GM18526 (cell line): ENCODE results near the gene ANO1.

Source experiments
- POLR2A ChIP-seq: IDR thresholded peaks from 3 replicates; pipeline ENCODE4 v1.6.1; 2011; ENCODE audit not compliant: insufficient read length; ENCODE audit errors: extremely low read depth

The ANO1 gene

GRCh38 chr11:70046089-70046488 is 32.0 kb upstream of the ANO1 start:
- TF ChIP-seq POLR2A: no peak

- TF ChIP-seq POLR2A: no peak
Observed at GRCh38 chr11:70048279-70049024, 29.7 kb upstream of the ANO1 start.

GRCh38 chr11:70049045-70049444 is 29.1 kb upstream of the ANO1 start:
- no peak for TF ChIP-seq POLR2A

GRCh38 chr11:70050243-70050642 is 27.9 kb upstream of the ANO1 start:
- TF ChIP-seq POLR2A: no peak

DNA sequence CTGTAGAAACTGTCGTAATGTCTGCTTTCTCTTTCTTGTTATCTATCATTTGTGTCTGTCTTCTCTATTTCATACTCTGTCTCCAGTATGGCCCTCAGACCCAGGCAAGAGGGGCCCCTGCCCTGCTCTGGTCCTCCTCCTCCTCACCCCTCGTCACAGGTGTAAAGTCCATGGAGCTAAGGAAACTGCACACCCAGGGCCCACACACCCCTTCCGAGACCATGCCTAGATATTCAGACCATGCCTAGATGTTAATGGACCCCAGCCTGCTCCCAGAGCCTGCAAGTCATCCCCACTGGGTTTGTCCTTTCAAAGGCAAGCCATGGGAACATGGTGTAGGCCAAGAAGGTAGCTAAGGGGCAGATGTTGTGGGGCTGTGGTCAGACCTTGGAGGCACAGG is 24.1 kb upstream of the ANO1 start:
- no peak for TF ChIP-seq POLR2A

- TF ChIP-seq POLR2A: no peak
Observed at GRCh38 chr11:70055444-70055843, 22.7 kb upstream of the ANO1 start.

GRCh38 chr11:70057080-70057479 is 21.0 kb upstream of the ANO1 start:
- TF ChIP-seq POLR2A: no peak

GRCh38 chr11:70059971-70060370 is 18.1 kb upstream of the ANO1 start:
- no peak for TF ChIP-seq POLR2A

GRCh38 chr11:70060611-70061293 is 17.4 kb upstream of the ANO1 start:
- no peak for TF ChIP-seq POLR2A

DNA sequence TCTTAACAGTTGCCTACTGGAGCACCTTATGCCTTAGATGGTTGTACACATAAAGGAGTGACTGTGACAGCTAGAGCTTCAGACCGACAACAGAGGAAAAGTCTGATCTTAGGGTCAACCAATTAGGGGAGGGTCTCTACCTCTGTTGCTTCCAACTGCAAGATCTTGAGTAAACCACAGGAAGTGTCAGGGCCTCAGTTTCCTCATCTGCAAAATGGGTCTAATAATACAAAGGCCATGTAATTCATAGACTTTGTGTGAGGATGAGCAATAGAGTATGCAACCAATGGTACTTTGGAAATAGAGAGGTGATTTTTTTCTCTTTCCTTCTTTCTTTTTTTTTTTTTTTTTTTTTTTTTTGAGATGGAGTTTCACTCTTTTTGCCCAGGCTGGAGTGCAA is 16.4 kb upstream of the ANO1 start:
- no peak for TF ChIP-seq POLR2A

- TF ChIP-seq POLR2A: no peak
Observed at GRCh38 chr11:70063121-70063520, 15.0 kb upstream of the ANO1 start.

- no peak for TF ChIP-seq POLR2A
Observed at GRCh38 chr11:70063555-70063954, 14.6 kb upstream of the ANO1 start.

DNA sequence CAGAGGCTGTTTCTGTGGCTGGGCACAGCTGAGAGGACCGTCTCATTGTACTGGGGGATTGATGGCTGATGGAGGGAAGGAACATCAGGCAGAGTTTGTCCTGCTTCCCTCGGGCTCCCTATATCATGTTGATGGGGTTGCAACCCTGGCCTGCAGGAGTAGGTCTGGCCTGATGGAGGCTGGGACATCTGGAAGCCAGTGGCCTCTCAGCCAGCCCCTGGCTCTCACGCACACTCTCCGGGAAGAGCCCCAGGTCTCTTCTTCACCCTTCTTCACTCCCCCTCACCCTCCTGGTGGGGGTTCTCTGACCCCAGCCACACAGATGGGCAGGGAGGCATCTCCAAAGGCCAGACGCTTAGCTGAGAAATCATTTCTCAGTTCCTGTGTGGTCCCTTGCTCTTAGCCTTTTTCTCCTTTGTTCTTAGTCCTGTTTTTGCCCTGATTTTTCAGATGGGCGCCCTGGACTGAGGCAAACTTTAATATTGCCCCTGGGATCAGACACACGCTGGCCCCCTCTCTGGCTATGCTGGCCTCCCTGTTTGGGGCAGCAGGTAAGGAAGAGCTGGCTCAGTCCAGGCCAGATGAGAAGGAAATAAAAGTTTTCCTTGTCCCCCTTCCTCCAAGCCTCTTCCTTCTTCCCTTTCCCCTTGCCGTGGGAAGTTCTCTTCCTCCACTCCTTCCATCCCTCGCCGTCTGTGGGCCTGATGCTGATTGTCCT is 13.9 kb upstream of the ANO1 start:
- no peak for TF ChIP-seq POLR2A

GRCh38 chr11:70064726-70065317 is 13.3 kb upstream of the ANO1 start:
- no peak for TF ChIP-seq POLR2A

- TF ChIP-seq POLR2A: no peak
Observed at GRCh38 chr11:70065318-70066135, 12.6 kb upstream of the ANO1 start.
